Endothelial cell of umbilical vein (primary cell): ENCODE results near the gene CERK. TPM values are rescaled to one million over a fixed set of nuclear protein-coding genes. Genes with fewer than 3 reads are reported as not detected.

Experiments
- BruUV-seq: library from RNA; stranded (reverse); fragments of 400-500 nt; replicated peaks from 2 replicates; lab custom pipeline; 2021; lab: Mats Ljungman, UMichigan
- CTCF ChIA-PET: fragments of 300-600, 350-600 bp; sonication (Branson Sonifier 250); formaldehyde crosslinking; loops from one replicate; lab custom pipeline; 2021; ENCODE audit warnings: antibody characterized with exemption, inconsistent platforms; lab: Charles Lee
- POLR2A ChIA-PET: fragments of 300-600, 350-600 bp; sonication (Branson Sonifier 250); formaldehyde crosslinking; loops from one replicate; lab custom pipeline; 2021; ENCODE audit warnings: antibody characterized with exemption, inconsistent platforms; lab: Charles Lee
- DNase-seq: peaks from one replicate; pipeline ENCODE4 v3.0.0-alpha.2; 2011; ENCODE audit warnings: low read depth, low spot score
- FAIRE-seq: peaks from 2 replicates; lab custom pipeline; 2011; peaks lifted over from hg19 to GRCh38; lab: Jason Lieb, UNC
- H2AFZ ChIP-seq: 2 replicates; pipeline ENCODE4 v1.6.0; 2012; ENCODE audit warnings: low read depth, low read length, control low read depth, inconsistent platforms
- H3K27ac ChIP-seq: 2 replicates; pipeline ENCODE4 v1.5.1; 2011; ENCODE audit warnings: low read depth, mild to moderate bottlenecking, control low read depth, low read length, moderate library complexity; ENCODE audit not compliant: insufficient read depth
- H3K27me3 ChIP-seq, 2 experiments: 2 replicates each; pipeline versions ENCODE4 v1.6.0 to v1.6.1; 2011; ENCODE audit warnings: low read length in 2 of 2, mixed read lengths in 1 of 2; ENCODE audit not compliant: control insufficient read depth in 2 of 2, insufficient read depth in 2 of 2
- H3K36me3 ChIP-seq, 2 experiments: 2 replicates in 1 of 2; 3 replicates in 1 of 2; pipeline ENCODE4 v1.5.1; 2011; ENCODE audit warnings: low read length in 2 of 2, mild to moderate bottlenecking in 1 of 2, moderate library complexity in 1 of 2; ENCODE audit not compliant: control insufficient read depth in 2 of 2, insufficient read depth in 2 of 2; ENCODE audit errors: extremely low read depth in 1 of 2
- H3K4me1 ChIP-seq: 3 replicates; pipeline ENCODE4 v1.5.1; 2011; ENCODE audit warnings: mild to moderate bottlenecking, low read length; ENCODE audit not compliant: control insufficient read depth, insufficient read depth; ENCODE audit errors: extremely low read depth
- H3K4me2 ChIP-seq: 2 replicates; pipeline ENCODE4 v1.6.1; 2011; ENCODE audit warnings: low read length, control low read depth, mixed read lengths; ENCODE audit not compliant: insufficient read depth
- H3K4me3 ChIP-seq, 3 experiments: fragments of 200-600 bp in 1 of 3; sonication (generic), shearing (Covaris generic) in 1 of 3; replicated peaks in 1 of 3; 2 replicates each; pipeline ENCODE4 v1.5.1; 2011 to 2016; ENCODE audit warnings: control low read depth in 3 of 3, low read length in 3 of 3, mild to moderate bottlenecking in 2 of 3, inconsistent platforms in 1 of 3, low read depth in 1 of 3, moderate library complexity in 1 of 3; ENCODE audit not compliant: insufficient read depth in 1 of 3
- H3K79me2 ChIP-seq: 2 replicates; pipeline ENCODE4 v1.6.0; 2012; ENCODE audit warnings: low read length, inconsistent platforms; ENCODE audit not compliant: control insufficient read depth, insufficient read depth
- H3K9ac ChIP-seq: replicated peaks from 2 replicates; pipeline ENCODE3; 2011; ENCODE audit warnings: low read length, control low read depth; ENCODE audit not compliant: insufficient read depth; ENCODE audit errors: extremely low read depth
- H3K9me1 ChIP-seq: replicated peaks from 3 replicates; pipeline ENCODE4 v1.6.0; 2011; ENCODE audit warnings: mild to moderate bottlenecking, low read length; ENCODE audit not compliant: control insufficient read depth, insufficient read depth; ENCODE audit errors: extremely low read depth
- H3K9me3 ChIP-seq: replicated peaks from 2 replicates; pipeline ENCODE4 v1.5.1; 2012; ENCODE audit warnings: low read length, inconsistent platforms; ENCODE audit not compliant: control insufficient read depth, insufficient read depth
- H4K20me1 ChIP-seq: replicated peaks from 2 replicates; pipeline ENCODE3; 2011; ENCODE audit warnings: mild to moderate bottlenecking, low read length; ENCODE audit not compliant: control insufficient read depth, insufficient read depth; ENCODE audit errors: extremely low read depth
- CTCF ChIP-seq, 2 donors: IDR thresholded peaks; 1 replicate in 1 of 2; 2 replicates in 1 of 2; pipeline ENCODE4 v1.5.1; 2011; ENCODE audit warnings: low read length in 2 of 2, mild to moderate bottlenecking in 2 of 2, moderate library complexity in 2 of 2, control low read depth in 1 of 2, inconsistent platforms in 1 of 2, low read depth in 1 of 2; ENCODE audit not compliant: insufficient read depth in 1 of 2; ENCODE audit errors: extremely low read depth in 1 of 2
- EZH2 ChIP-seq: IDR thresholded peaks from 2 replicates; pipeline ENCODE4 v1.6.1; 2012; ENCODE audit warnings: borderline replicate concordance, low read depth, mild to moderate bottlenecking, moderate library complexity, low read length, inconsistent platforms; ENCODE audit not compliant: severe bottlenecking
- FOS ChIP-seq: IDR thresholded peaks from 2 replicates; pipeline ENCODE4 v1.6.1; 2011; ENCODE audit warnings: mild to moderate bottlenecking, low read length, moderate library complexity, borderline replicate concordance; ENCODE audit not compliant: insufficient read depth
- GATA2 ChIP-seq: IDR thresholded peaks from 2 replicates; pipeline ENCODE4 v1.7.0; 2011; ENCODE audit warnings: low read depth, mild to moderate bottlenecking, moderate library complexity, mixed read lengths, low read length; ENCODE audit not compliant: insufficient read length, insufficient read depth
- JUN ChIP-seq: IDR thresholded peaks from 2 replicates; pipeline ENCODE4 v1.6.1; 2011; ENCODE audit warnings: borderline replicate concordance, low read depth; ENCODE audit not compliant: insufficient read length, insufficient read depth
- MAX ChIP-seq: IDR thresholded peaks from 2 replicates; pipeline ENCODE4 v1.6.1; 2011; ENCODE audit not compliant: insufficient read depth, insufficient read length
- MYC ChIP-seq: IDR thresholded peaks from one replicate; pipeline ENCODE4 v1.6.1; 2011; ENCODE audit warnings: mild to moderate bottlenecking, low read depth, low read length
- POLR2A ChIP-seq: IDR thresholded peaks from 2 replicates; pipeline ENCODE4 v1.6.1; 2012; ENCODE audit warnings: low read depth, mild to moderate bottlenecking, control low read depth, low read length
- POLR2AphosphoS5 ChIP-seq: IDR thresholded peaks from 2 replicates; pipeline ENCODE4 v1.6.1; 2012; ENCODE audit warnings: low read depth, mild to moderate bottlenecking, control low read depth, low read length, moderate library complexity; ENCODE audit not compliant: insufficient read depth
- dilution Hi-C: fragments of 300-500 bp; cut with MboI; formaldehyde crosslinking; loops from one replicate; pipeline ENCODE4 v1.15.0; 2019; ENCODE audit warnings: low sequenced_read_pairs; ENCODE audit not compliant: extremely low pct_ligation_motif_present
- intact Hi-C: fragments of 100-400 bp; cut with micrococcal nuclease; formaldehyde crosslinking; loops from one replicate; pipeline ENCODE4 v1.10.0; 2022
- polyA plus RNA-seq, 4 experiments: library from polyadenylated mRNA; depleted of rRNA in 3 of 4; stranded (reverse) in 3 of 4; unstranded in 1 of 4; fragments of >200 nt; gene quantifications; 2 replicates each; pipeline versions ENCODE4 v1.2.1 to v1.2.3, GENCODE V29; 2011 to 2012; ENCODE audit warnings: missing spikeins in 1 of 4
- total RNA-seq: library from RNA; stranded (reverse); gene quantifications from 2 replicates; pipeline ENCODE4 v1.2.3, GENCODE V29; 2021

CERK gene
- total and polyA plus RNA-seq, 2 donors (not counting 3 experiments of a cell fraction or from before 2014, with no cell fraction given) = 61.1 to 88.0 TPM

GRCh38 chr22:46701262-46701661 lies 36.8 kb downstream of the CERK start:
- dilution Hi-C loops = no loop called here
- no peak for FAIRE-seq
- BruUV-seq = no TSS peak
- Histone ChIP-seq H3K79me2 (peaks cover 7% of the 10 kb centered on the region), H2AFZ (no peak overlapping the region), H3K27me3 (no peaks in the 10 kb centered on the region), H3K27ac (no peak overlapping the region), H3K9me3 (no peaks in the 10 kb centered on the region), H3K4me1 (no peaks in the 10 kb centered on the region), H3K4me2 (no peak overlapping the region), H3K36me3 (peaks cover 34 to 69% of the 10 kb centered on the region in 2 experiments), H4K20me1 (no peaks in the 10 kb centered on the region), H3K4me3 (no peak overlapping the region), H3K9ac (no peak overlapping the region), H3K9me1 (no peaks in the 10 kb centered on the region)
- ChIA-PET POLR2A (no interaction called here), CTCF (no interaction called here)
- TF ChIP-seq FOS = no peak
- TF ChIP-seq POLR2AphosphoS5 = no peak
- no peak for TF ChIP-seq JUN
- TF ChIP-seq CTCF (IDR thresholded peaks at IDR 0.05; ENCODE audit: extremely low read depth in 1 of 2, insufficient read depth in 1 of 2, low read depth in 1 of 2, low read length in 2 of 2) = no peak
- no peak for TF ChIP-seq MYC
- TF ChIP-seq POLR2A = no peak
- TF ChIP-seq EZH2 = no peak
- TF ChIP-seq GATA2 = no peak
- no peak for TF ChIP-seq MAX
- intact Hi-C loops = no loop called here
- no peak for DNase-seq
